Ovary (tissue), 3 donors: ENCODE results near the gene FRZB.

Experiments
- CTCF ChIP-seq, 3 donors: fragments of 450-650 bp in 2 of 3; fragments of 200-600 bp in 1 of 3; IDR thresholded peaks; one replicate each; pipeline versions ENCODE4 v1.5.1 to v1.8.0; 2016 to 2022; ENCODE audit warnings: antibody characterized with exemption in 3 of 3, mild to moderate bottlenecking in 1 of 3
- POLR2A ChIP-seq: fragments of 450-650 bp; IDR thresholded peaks from one replicate; pipeline ENCODE4 v1.6.1; 2017; ENCODE audit warnings: antibody characterized with exemption, mild to moderate bottlenecking, moderate library complexity
- donor health status: DM: no; HTN: no; CAD: no.

DNA sequence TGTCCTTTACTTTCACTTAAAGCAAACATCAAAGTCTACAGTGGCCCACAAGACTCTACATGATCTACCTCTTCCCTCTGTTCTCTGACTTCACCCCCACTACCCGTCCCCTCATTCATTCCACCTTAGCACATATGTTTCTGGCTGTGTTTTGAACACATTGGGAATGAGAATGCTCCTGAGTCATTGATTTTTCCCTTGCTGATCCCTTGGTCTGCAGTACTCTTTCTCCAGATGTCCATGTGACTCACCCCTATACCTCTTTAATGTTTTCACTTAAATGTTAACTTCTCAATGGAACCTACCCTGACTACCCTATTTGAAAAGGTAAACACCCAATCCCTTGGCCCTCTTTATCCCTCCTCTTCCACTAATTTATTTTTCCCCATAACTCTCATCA, 30.7 kb upstream of the FRZB start:
- no peak for TF ChIP-seq POLR2A
- no peak for TF ChIP-seq CTCF (IDR thresholded peaks at IDR 0.05)
